WTC11 (cell line): Measurements from ENCODE around the gene FBXL2. TPM values are rescaled to one million over a fixed set of nuclear protein-coding genes. Genes with fewer than 3 reads are reported as not detected.

Source experiments
- ATAC-seq: fragments of 200-7000 bp; cut with Tn5 transposase; 2 replicates; pipeline ENCODE4 v1.10.0; 2021; ENCODE audit warnings: mild to moderate bottlenecking, moderate library complexity
- CTCF ChIA-PET: fragments of 300-600 bp; sonication (Branson Sonifier 250); formaldehyde crosslinking; loops from one replicate; lab custom pipeline; 2021; ENCODE audit warnings: antibody characterized with exemption; lab: Charles Lee
- POLR2A ChIA-PET: fragments of 350-600 bp; sonication (Branson Sonifier 250); formaldehyde crosslinking; loops from one replicate; lab custom pipeline; 2021; ENCODE audit warnings: antibody characterized with exemption; lab: Charles Lee
- DNase-seq: peaks from one replicate; pipeline ENCODE4 v3.0.0; 2021; ENCODE audit warnings: low spot score
- H3K27ac Mint-ChIP-seq: 2 replicates; pipeline ENCODE4 v1.8.0; 2021; ENCODE audit warnings: mixed read lengths
- H3K27me3 Mint-ChIP-seq: 2 replicates; pipeline ENCODE4 v1.8.0; 2021; ENCODE audit warnings: low read depth, mild to moderate bottlenecking, moderate library complexity, mixed read lengths
- H3K36me3 Mint-ChIP-seq: 2 replicates; pipeline ENCODE4 v1.8.0; 2021; ENCODE audit warnings: mixed read lengths
- H3K4me1 Mint-ChIP-seq: 2 replicates; pipeline ENCODE4 v1.8.0; 2022; ENCODE audit warnings: mixed read lengths
- H3K4me3 Mint-ChIP-seq: 2 replicates; pipeline ENCODE4 v1.8.0; 2021; ENCODE audit warnings: mild to moderate bottlenecking, moderate library complexity, mixed read lengths
- H3K9me3 Mint-ChIP-seq: 2 replicates; pipeline ENCODE4 v1.8.0; 2021; ENCODE audit warnings: mixed read lengths
- AFF4 ChIP-seq: sonication (generic); formaldehyde crosslinking; IDR thresholded peaks from 2 replicates; pipeline ENCODE4 v1.8.1; 2023; ENCODE audit warnings: mild to moderate bottlenecking, missing genetic modification reagents, borderline replicate concordance
- CTCF ChIP-seq: fragments of 200-600 bp; IDR thresholded peaks from 2 replicates; pipeline ENCODE4 v1.8.0; 2022; ENCODE audit warnings: antibody characterized with exemption
- ERG ChIP-seq: fragments of 250-450 bp; sonication (Bioruptor Pico); IDR thresholded peaks from 2 replicates; pipeline ENCODE4 v1.8.0; 2021; ENCODE audit warnings: mild to moderate bottlenecking
- JAZF1 ChIP-seq: fragments of 250-450 bp; sonication (Bioruptor Pico); IDR thresholded peaks from 2 replicates; pipeline ENCODE4 v1.9.0; 2021; ENCODE audit warnings: moderate library complexity, mild to moderate bottlenecking, inconsistent platforms
- MXD4 ChIP-seq: fragments of 250-450 bp; sonication (Bioruptor Pico); IDR thresholded peaks from 2 replicates; pipeline ENCODE4 v1.8.0; 2021; ENCODE audit warnings: mild to moderate bottlenecking, moderate library complexity, borderline replicate concordance
- NR1H2 ChIP-seq: sonication (generic); formaldehyde crosslinking; IDR thresholded peaks from 2 replicates; pipeline ENCODE4 v1.9.0; 2021; ENCODE audit warnings: mild to moderate bottlenecking, moderate library complexity, missing genetic modification reagents
- NR3C1 ChIP-seq: sonication (generic); formaldehyde crosslinking; conservative IDR thresholded peaks from 2 replicates; pipeline ENCODE4 v1.8.1; 2023; ENCODE audit warnings: low read depth, mild to moderate bottlenecking, missing genetic modification reagents
- SMAD3 ChIP-seq: sonication (generic); formaldehyde crosslinking; IDR thresholded peaks from 2 replicates; pipeline ENCODE4 v1.8.0; 2022; ENCODE audit warnings: missing genetic modification reagents, mild to moderate bottlenecking, borderline replicate concordance
- ZNF263 ChIP-seq: sonication (generic); formaldehyde crosslinking; IDR thresholded peaks from 2 replicates; pipeline ENCODE4 v1.8.1; 2022; ENCODE audit warnings: low read depth, mild to moderate bottlenecking, moderate library complexity, missing genetic modification reagents
- ZNF396 ChIP-seq: fragments of 250-450 bp; sonication (Bioruptor Pico); IDR thresholded peaks from 2 replicates; pipeline ENCODE4 v1.8.0; 2021; ENCODE audit warnings: mild to moderate bottlenecking, moderate library complexity, borderline replicate concordance
- ZNF416 ChIP-seq: fragments of 250-450 bp; sonication (Bioruptor Pico); IDR thresholded peaks from 2 replicates; pipeline ENCODE4 v1.9.0; 2021; ENCODE audit warnings: mild to moderate bottlenecking, inconsistent platforms
- total RNA-seq: library from RNA; stranded (reverse); gene quantifications from 3 replicates; pipeline ENCODE4 v1.2.3, GENCODE V29; 2021
- TF ChIP-seq, protein P1 (sequence below): sonication (generic); formaldehyde crosslinking; IDR thresholded peaks from 2 replicates; pipeline ENCODE4 v1.8.0; 2022; ENCODE audit warnings: mild to moderate bottlenecking, missing genetic modification reagents
- TF ChIP-seq, protein P2 (sequence below): fragments of 250-450 bp; sonication (Bioruptor Pico); IDR thresholded peaks from 2 replicates; pipeline ENCODE4 v1.9.0; 2021; ENCODE audit warnings: moderate library complexity, mild to moderate bottlenecking, inconsistent platforms, borderline replicate concordance
- TF ChIP-seq, protein P3 (sequence below): fragments of 250-450 bp; sonication (Bioruptor Pico); IDR thresholded peaks from 2 replicates; pipeline ENCODE4 v1.9.0; 2021; ENCODE audit warnings: mild to moderate bottlenecking, borderline replicate concordance
- TF ChIP-seq, protein P4 (sequence below): sonication (generic); formaldehyde crosslinking; IDR thresholded peaks from 2 replicates; pipeline ENCODE4 v1.8.1; 2022; ENCODE audit warnings: mild to moderate bottlenecking, moderate library complexity, missing genetic modification reagents
- TF ChIP-seq, protein P5 (sequence below): sonication (generic); formaldehyde crosslinking; IDR thresholded peaks from 2 replicates; pipeline ENCODE4 v1.8.0; 2022; ENCODE audit warnings: mild to moderate bottlenecking, missing genetic modification reagents

Gene FBXL2
- total RNA-seq, 1 experiment from 2014 or later, result 2.9 TPM

DNA sequence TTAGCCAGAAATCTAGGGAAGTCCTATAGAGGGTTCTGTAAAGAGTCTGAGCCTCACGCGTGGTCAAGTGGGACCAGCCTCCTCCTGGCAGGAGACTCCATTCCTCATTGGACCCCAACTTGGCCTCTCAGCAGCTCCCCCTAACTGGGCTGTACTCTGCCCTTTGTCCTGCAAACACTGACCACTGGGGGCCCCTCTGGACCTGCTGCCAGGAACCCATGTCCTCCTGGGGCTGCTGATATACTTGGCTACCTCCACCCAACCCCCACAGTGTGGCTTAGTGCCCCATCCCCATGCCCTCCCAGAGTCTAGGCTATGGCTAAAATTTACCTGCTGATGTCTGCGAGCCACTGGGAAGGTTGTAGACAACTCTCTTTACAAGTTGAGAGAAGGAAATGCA lies 100.2 kb downstream of the FBXL2 start:
- Mint-ChIP-seq H3K36me3 (no peaks in the 10 kb centered on the region; the same call in none of the 2 replicates), H3K9me3 (no peaks in the 10 kb centered on the region), H3K4me3 (no peak overlapping the region), H3K27me3 (no peaks in the 10 kb centered on the region), H3K27ac (no peak overlapping the region)
- DNase-seq, result peak; percentile 32
- POLR2A ChIA-PET, result no interaction called here
- no peak for TF ChIP-seq ZNF263 (CRISPR knock-in tag)
- no peak for TF ChIP-seq ZNF396 (CRISPR knock-in tag)
- TF ChIP-seq JAZF1 (CRISPR knock-in tag), result no peak
- 0 out of 2 replicates have a peak, but pooled peaks have one; percentile 19 for TF ChIP-seq CTCF
- TF ChIP-seq AFF4, result no peak
- no peak for TF ChIP-seq ZNF416 (CRISPR knock-in tag)
- TF ChIP-seq, all 79 proteins: peak for 1
- peaks cover 12% of the 10 kb centered on the region; the same call in 1 of the 2 replicates for H3K4me1 Mint-ChIP-seq
- CTCF ChIA-PET, result interaction anchor here (0.6 to 1.3 kb wide), 4 partner anchors 43 to 410 kb away, joined by 3 to 4 read pairs (median 4); no protein-coding TSS in a partner anchor
- peak; percentile 78 for ATAC-seq

DNA sequence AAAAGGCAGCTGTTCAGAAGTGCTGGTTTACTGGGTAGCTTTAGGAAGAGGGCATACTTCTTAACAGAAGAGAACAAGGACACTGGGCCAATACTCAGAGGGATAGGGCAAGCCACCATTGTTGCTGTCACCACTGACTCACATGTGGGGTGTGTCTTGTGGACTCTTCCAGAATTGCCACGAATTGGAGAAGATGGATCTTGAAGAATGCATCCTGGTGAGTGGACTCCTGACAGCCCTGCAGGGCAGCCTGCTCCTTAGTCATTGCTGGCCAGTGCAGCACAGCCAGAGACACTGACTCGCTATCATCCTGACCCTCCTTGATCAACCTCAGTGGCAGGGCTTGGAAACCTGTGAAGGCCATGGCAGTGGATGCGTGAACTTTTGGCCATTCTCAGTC lies 100.7 kb downstream of the FBXL2 start:
- POLR2A ChIA-PET, result no interaction called here
- H3K4me1 Mint-ChIP-seq, result peaks cover 9% of the 10 kb centered on the region; the same call in 1 of the 2 replicates
- no peaks in the 10 kb centered on the region for H3K9me3 Mint-ChIP-seq
- H3K27me3 Mint-ChIP-seq, result no peaks in the 10 kb centered on the region
- no peak for DNase-seq
- CTCF ChIA-PET, result interaction anchor here (0.7 to 1.3 kb wide), 3 partner anchors 234 to 409 kb away, joined by 3 to 4 read pairs (median 4); no protein-coding TSS in a partner anchor
- H3K27ac Mint-ChIP-seq, result no peak overlapping the region
- no peaks in the 10 kb centered on the region; the same call in none of the 2 replicates for H3K36me3 Mint-ChIP-seq
- no peak overlapping the region for H3K4me3 Mint-ChIP-seq
- ATAC-seq, result no peak; the same call in 1 of the 2 replicates
- TF ChIP-seq JAZF1 (CRISPR knock-in tag) (no peak), NR3C1 (no peak), MXD4 (CRISPR knock-in tag) (no peak), SMAD3 (CRISPR knock-in tag) (no peak), NR1H2 (CRISPR knock-in tag) (no peak), ERG (CRISPR knock-in tag) (no peak), CTCF (no peak)
- TF ChIP-seq, protein P1, sequence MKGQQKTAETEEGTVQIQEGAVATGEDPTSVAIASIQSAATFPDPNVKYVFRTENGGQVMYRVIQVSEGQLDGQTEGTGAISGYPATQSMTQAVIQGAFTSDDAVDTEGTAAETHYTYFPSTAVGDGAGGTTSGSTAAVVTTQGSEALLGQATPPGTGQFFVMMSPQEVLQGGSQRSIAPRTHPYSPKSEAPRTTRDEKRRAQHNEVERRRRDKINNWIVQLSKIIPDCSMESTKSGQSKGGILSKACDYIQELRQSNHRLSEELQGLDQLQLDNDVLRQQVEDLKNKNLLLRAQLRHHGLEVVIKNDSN, result no peak
- TF ChIP-seq, protein P2, sequence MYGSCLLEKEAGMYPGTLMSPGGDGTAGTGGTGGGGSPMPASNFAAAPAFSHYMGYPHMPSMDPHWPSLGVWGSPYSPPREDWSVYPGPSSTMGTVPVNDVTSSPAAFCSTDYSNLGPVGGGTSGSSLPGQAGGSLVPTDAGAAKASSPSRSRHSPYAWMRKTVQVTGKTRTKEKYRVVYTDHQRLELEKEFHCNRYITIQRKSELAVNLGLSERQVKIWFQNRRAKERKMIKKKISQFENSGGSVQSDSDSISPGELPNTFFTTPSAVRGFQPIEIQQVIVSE (CRISPR knock-in tag), result no peak
- TF ChIP-seq, protein P3, sequence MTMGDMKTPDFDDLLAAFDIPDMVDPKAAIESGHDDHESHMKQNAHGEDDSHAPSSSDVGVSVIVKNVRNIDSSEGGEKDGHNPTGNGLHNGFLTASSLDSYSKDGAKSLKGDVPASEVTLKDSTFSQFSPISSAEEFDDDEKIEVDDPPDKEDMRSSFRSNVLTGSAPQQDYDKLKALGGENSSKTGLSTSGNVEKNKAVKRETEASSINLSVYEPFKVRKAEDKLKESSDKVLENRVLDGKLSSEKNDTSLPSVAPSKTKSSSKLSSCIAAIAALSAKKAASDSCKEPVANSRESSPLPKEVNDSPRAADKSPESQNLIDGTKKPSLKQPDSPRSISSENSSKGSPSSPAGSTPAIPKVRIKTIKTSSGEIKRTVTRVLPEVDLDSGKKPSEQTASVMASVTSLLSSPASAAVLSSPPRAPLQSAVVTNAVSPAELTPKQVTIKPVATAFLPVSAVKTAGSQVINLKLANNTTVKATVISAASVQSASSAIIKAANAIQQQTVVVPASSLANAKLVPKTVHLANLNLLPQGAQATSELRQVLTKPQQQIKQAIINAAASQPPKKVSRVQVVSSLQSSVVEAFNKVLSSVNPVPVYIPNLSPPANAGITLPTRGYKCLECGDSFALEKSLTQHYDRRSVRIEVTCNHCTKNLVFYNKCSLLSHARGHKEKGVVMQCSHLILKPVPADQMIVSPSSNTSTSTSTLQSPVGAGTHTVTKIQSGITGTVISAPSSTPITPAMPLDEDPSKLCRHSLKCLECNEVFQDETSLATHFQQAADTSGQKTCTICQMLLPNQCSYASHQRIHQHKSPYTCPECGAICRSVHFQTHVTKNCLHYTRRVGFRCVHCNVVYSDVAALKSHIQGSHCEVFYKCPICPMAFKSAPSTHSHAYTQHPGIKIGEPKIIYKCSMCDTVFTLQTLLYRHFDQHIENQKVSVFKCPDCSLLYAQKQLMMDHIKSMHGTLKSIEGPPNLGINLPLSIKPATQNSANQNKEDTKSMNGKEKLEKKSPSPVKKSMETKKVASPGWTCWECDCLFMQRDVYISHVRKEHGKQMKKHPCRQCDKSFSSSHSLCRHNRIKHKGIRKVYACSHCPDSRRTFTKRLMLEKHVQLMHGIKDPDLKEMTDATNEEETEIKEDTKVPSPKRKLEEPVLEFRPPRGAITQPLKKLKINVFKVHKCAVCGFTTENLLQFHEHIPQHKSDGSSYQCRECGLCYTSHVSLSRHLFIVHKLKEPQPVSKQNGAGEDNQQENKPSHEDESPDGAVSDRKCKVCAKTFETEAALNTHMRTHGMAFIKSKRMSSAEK, result no peak
- TF ChIP-seq, protein P4, sequence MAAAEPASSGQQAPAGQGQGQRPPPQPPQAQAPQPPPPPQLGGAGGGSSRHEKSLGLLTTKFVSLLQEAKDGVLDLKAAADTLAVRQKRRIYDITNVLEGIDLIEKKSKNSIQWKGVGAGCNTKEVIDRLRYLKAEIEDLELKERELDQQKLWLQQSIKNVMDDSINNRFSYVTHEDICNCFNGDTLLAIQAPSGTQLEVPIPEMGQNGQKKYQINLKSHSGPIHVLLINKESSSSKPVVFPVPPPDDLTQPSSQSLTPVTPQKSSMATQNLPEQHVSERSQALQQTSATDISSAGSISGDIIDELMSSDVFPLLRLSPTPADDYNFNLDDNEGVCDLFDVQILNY (CRISPR knock-in tag), result no peak
- TF ChIP-seq, protein P5, sequence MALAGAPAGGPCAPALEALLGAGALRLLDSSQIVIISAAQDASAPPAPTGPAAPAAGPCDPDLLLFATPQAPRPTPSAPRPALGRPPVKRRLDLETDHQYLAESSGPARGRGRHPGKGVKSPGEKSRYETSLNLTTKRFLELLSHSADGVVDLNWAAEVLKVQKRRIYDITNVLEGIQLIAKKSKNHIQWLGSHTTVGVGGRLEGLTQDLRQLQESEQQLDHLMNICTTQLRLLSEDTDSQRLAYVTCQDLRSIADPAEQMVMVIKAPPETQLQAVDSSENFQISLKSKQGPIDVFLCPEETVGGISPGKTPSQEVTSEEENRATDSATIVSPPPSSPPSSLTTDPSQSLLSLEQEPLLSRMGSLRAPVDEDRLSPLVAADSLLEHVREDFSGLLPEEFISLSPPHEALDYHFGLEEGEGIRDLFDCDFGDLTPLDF, result no peak
